ENCODE data around the gene NPAS1.

Gene NPAS1

GRCh38 chr19:47026156-47026555 is 6.5 kb downstream of the NPAS1 start:
- Histone ChIP-seq H3K27ac (ENCODE audit: low read depth, low read length) (no peak overlapping the region), H3K9ac (ENCODE audit: low read length in 5 of 5) (no peak overlapping the region), H3K9me3 (ENCODE audit: control insufficient read depth in 5 of 5, low read length in 5 of 5) (no peaks in the 10 kb centered on the region), H3K27me3 (ENCODE audit: control insufficient read depth in 5 of 5, insufficient read depth in 4 of 5, low read length in 5 of 5) (peaks cover 35 to 61% (median 48%) of the 10 kb centered on the region in 5 donors), H3K4me3 (ENCODE audit: low read depth in 1 of 5, low read length in 5 of 5) (no peak overlapping the region), H3K36me3 (ENCODE audit: control insufficient read depth in 5 of 5, insufficient read depth in 5 of 5, low read length in 5 of 5) (no peaks in the 10 kb centered on the region), H3K4me1 (ENCODE audit: control insufficient read depth in 5 of 5, insufficient read depth in 5 of 5, low read length in 5 of 5) (peaks cover 0 to 11% (median 8%) of the 10 kb centered on the region in 5 donors)

- H3K4me1 ChIP-seq (ENCODE audit: control insufficient read depth in 5 of 5, insufficient read depth in 5 of 5, low read length in 5 of 5) = peaks cover 0 to 4% (median 3%) of the 10 kb centered on the region in 5 donors
- H3K27ac ChIP-seq (ENCODE audit: low read depth, low read length) = no peak overlapping the region
- H3K9me3 ChIP-seq (ENCODE audit: control insufficient read depth in 5 of 5, low read length in 5 of 5) = no peaks in the 10 kb centered on the region
- H3K4me3 ChIP-seq (ENCODE audit: low read depth in 1 of 5, low read length in 5 of 5) = no peak overlapping the region
- no peaks in the 10 kb centered on the region for H3K36me3 ChIP-seq (ENCODE audit: control insufficient read depth in 5 of 5, insufficient read depth in 5 of 5, low read length in 5 of 5)
- H3K27me3 ChIP-seq (ENCODE audit: control insufficient read depth in 5 of 5, insufficient read depth in 4 of 5, low read length in 5 of 5) = peaks cover 29 to 55% (median 42%) of the 10 kb centered on the region in 5 donors
- no peak overlapping the region for H3K9ac ChIP-seq (ENCODE audit: low read length in 5 of 5)
Observed at GRCh38 chr19:47026889-47027288, 7.3 kb downstream of the NPAS1 start.

- Histone ChIP-seq H3K4me3 (ENCODE audit: low read depth in 1 of 5, low read length in 5 of 5) (no peak overlapping the region), H3K9ac (ENCODE audit: low read length in 5 of 5) (no peak overlapping the region), H3K4me1 (ENCODE audit: control insufficient read depth in 5 of 5, insufficient read depth in 5 of 5, low read length in 5 of 5) (peaks cover 0 to 4% (median 3%) of the 10 kb centered on the region in 5 donors), H3K27me3 (ENCODE audit: control insufficient read depth in 5 of 5, insufficient read depth in 4 of 5, low read length in 5 of 5) (peaks cover 24 to 56% (median 43%) of the 10 kb centered on the region in 5 donors), H3K9me3 (ENCODE audit: control insufficient read depth in 5 of 5, low read length in 5 of 5) (no peaks in the 10 kb centered on the region), H3K36me3 (ENCODE audit: control insufficient read depth in 5 of 5, insufficient read depth in 5 of 5, low read length in 5 of 5) (no peaks in the 10 kb centered on the region), H3K27ac (ENCODE audit: low read depth, low read length) (no peak overlapping the region)
Observed at GRCh38 chr19:47027586-47028088, 8.0 kb downstream of the NPAS1 start.

DNA sequence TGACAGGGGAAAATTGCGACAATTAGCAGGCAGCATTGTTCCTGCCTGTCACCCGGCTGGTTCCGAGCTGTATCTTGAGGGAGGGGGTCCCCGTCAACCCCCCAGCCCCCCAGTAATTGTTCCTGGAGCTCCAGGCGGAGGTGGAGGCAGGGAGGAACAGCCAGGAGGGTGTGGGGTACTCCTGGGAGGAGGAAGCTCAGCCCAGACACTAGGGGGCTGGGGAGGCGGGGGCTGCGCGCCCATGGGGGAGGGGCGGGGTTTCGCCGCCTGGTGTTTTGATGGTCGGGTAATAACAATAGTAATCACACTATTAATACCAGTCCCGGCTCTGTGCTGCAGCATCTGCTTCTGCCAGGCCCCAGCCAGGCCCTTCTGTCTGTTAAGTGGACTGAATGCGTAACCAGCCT is 8.6 kb downstream of the NPAS1 start:
- H3K36me3 ChIP-seq (ENCODE audit: control insufficient read depth in 5 of 5, insufficient read depth in 5 of 5, low read length in 5 of 5) = no peaks in the 10 kb centered on the region
- H3K27ac ChIP-seq (ENCODE audit: low read depth, low read length) = no peak overlapping the region
- H3K9me3 ChIP-seq (ENCODE audit: control insufficient read depth in 5 of 5, low read length in 5 of 5) = no peaks in the 10 kb centered on the region
- H3K4me1 ChIP-seq (ENCODE audit: control insufficient read depth in 5 of 5, insufficient read depth in 5 of 5, low read length in 5 of 5) = peaks cover 0 to 2% (median 0%) of the 10 kb centered on the region in 5 donors
- peaks cover 19 to 52% (median 39%) of the 10 kb centered on the region in 5 donors for H3K27me3 ChIP-seq (ENCODE audit: control insufficient read depth in 5 of 5, insufficient read depth in 4 of 5, low read length in 5 of 5)
- no peak overlapping the region for H3K9ac ChIP-seq (ENCODE audit: low read length in 5 of 5)
- no peak overlapping the region for H3K4me3 ChIP-seq (ENCODE audit: low read depth in 1 of 5, low read length in 5 of 5)

DNA sequence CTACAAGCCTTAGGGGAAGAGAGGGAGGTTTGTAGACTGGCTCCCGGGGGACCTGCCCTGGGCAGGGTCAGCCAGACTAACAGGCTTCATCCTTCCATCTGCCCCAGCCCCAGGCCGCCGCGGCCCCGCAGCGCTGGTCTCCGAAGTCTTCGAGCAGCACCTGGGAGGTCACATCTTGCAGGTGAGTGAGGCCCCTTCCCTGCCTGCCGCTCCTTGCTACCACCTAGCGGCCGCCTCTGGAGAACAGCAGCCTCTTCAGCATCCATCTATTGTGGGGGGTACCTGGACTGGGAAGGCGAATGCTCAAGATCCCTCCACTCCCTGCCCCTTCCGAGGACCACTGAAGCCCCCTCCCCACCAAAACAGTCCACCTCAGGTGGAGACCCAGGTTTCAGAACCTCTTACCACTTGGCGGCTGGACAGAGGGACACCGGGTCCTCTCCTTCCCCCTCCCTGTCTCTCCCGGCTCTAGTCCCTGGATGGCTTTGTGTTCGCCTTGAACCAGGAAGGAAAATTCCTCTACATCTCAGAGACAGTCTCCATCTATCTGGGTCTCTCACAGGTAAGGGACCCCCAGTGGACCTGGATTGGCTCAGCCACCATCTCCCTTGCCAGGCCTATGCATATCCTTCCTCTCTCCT is 12.7 kb downstream of the NPAS1 start:
- Histone ChIP-seq H3K4me1 (ENCODE audit: control insufficient read depth in 5 of 5, insufficient read depth in 5 of 5, low read length in 5 of 5) (peaks cover 0 to 16% (median 15%) of the 10 kb centered on the region in 5 donors), H3K27me3 (ENCODE audit: control insufficient read depth in 5 of 5, insufficient read depth in 4 of 5, low read length in 5 of 5) (peaks cover 4 to 33% (median 17%) of the 10 kb centered on the region in 5 donors), H3K27ac (ENCODE audit: low read depth, low read length) (no peak overlapping the region), H3K4me3 (ENCODE audit: low read depth in 1 of 5, low read length in 5 of 5) (no peak overlapping the region), H3K9me3 (ENCODE audit: control insufficient read depth in 5 of 5, low read length in 5 of 5) (no peaks in the 10 kb centered on the region), H3K9ac (ENCODE audit: low read length in 5 of 5) (no peak overlapping the region), H3K36me3 (ENCODE audit: control insufficient read depth in 5 of 5, insufficient read depth in 5 of 5, low read length in 5 of 5) (no peaks in the 10 kb centered on the region)

DNA sequence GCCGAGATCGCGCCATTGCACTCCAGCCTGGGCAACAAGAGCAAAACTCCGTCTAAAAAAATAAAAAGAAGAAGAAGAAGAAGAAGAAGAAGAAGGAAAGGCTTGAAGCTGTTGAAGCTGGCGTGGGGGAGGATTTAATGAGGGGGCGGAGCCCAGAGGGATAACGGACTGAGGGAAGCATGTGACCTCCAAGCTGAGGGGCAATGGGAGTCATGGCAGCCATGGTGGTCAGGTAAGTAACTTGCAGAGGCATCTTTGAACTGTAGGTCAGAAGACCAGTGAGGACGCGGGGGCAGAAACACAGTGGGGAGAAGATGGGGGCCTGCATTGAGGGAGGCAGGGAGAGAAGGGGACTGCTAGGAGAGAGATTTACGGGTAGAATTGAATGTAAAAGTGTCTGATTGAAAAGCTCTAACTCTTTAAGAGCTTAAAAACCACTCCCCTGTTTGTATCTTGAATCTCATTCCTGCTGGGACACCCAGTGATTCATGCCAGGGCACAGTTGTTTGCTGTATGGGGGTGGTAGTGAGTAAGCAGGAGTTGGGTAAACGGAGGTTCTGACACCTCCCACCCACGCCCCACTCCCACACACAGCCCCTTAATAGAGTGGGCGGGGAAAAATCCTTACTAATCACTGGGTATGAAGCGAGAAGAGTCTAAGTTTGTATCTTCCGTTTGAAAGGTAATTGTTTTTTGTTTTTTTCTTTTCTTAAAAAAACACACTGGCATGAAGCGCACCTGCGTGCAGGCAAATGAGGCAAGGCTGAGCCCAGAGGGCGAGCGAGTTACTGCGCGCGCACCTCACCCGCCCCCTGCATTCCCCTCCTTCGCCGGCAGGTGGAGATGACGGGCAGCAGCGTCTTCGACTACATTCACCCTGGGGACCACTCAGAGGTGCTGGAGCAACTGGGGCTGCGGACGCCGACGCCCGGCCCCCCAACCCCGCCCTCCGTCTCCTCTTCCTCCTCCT is 15.8 kb downstream of the NPAS1 start:
- H3K4me3 ChIP-seq (ENCODE audit: low read depth in 1 of 5, low read length in 5 of 5) = peak overlapping the region; percentile 43 to 77 (median 71)
- H3K27me3 ChIP-seq (ENCODE audit: control insufficient read depth in 5 of 5, insufficient read depth in 4 of 5, low read length in 5 of 5) = peaks cover 0 to 13% (median 7%) of the 10 kb centered on the region in 5 donors
- peak overlapping the region; percentile 70 for H3K27ac ChIP-seq (ENCODE audit: low read depth, low read length)
- peak overlapping the region in 3 of 5 donors; percentile 48 to 73 (median 71) for H3K9ac ChIP-seq (ENCODE audit: low read length in 5 of 5)
- no peaks in the 10 kb centered on the region for H3K36me3 ChIP-seq (ENCODE audit: control insufficient read depth in 5 of 5, insufficient read depth in 5 of 5, low read length in 5 of 5)
- H3K4me1 ChIP-seq (ENCODE audit: control insufficient read depth in 5 of 5, insufficient read depth in 5 of 5, low read length in 5 of 5) = peaks cover 0 to 16% (median 15%) of the 10 kb centered on the region in 5 donors
- H3K9me3 ChIP-seq (ENCODE audit: control insufficient read depth in 5 of 5, low read length in 5 of 5) = no peaks in the 10 kb centered on the region

DNA sequence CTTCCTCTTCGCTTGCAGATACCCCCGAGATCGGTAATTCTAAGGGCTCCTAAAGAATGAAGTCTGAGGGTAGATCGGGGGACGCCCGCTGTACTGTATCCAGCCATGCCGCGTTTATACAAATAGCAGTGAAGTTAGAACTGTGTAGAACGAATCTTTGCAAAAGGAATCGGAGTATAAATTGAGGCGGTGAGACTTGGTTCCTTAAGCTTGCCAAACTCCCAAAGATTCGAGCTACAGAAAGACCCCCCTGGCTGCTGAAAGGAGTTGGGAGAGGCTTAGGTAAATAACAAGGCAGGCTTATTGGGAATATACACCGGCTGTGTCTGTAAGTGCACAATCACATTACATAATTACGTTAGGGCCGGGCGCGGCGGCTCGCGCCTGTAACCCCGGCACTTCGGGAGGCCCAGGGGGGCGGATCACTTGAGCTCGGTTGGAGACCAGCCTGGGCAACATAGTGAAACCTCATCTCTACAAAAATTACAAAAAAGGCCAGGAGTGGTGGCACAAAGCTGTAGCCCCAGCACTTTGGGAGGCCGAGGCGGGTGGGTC is 16.5 kb downstream of the NPAS1 start:
- H3K27me3 ChIP-seq (ENCODE audit: control insufficient read depth in 5 of 5, insufficient read depth in 4 of 5, low read length in 5 of 5) = peaks cover 0 to 13% (median 7%) of the 10 kb centered on the region in 5 donors
- H3K4me1 ChIP-seq (ENCODE audit: control insufficient read depth in 5 of 5, insufficient read depth in 5 of 5, low read length in 5 of 5) = peaks cover 0 to 16% (median 15%) of the 10 kb centered on the region in 5 donors
- no peaks in the 10 kb centered on the region for H3K36me3 ChIP-seq (ENCODE audit: control insufficient read depth in 5 of 5, insufficient read depth in 5 of 5, low read length in 5 of 5)
- H3K4me3 ChIP-seq (ENCODE audit: low read depth in 1 of 5, low read length in 5 of 5) = peak overlapping the region; percentile 43 to 77 (median 71)
- H3K9me3 ChIP-seq (ENCODE audit: control insufficient read depth in 5 of 5, low read length in 5 of 5) = no peaks in the 10 kb centered on the region
- H3K9ac ChIP-seq (ENCODE audit: low read length in 5 of 5) = peak overlapping the region in 4 of 5 donors; percentile 30 to 73 (median 60)
- peak overlapping the region; percentile 70 for H3K27ac ChIP-seq (ENCODE audit: low read depth, low read length)

GRCh38 chr19:47037766-47038165 is 18.1 kb downstream of the NPAS1 start:
- H3K4me1 ChIP-seq (ENCODE audit: control insufficient read depth in 5 of 5, insufficient read depth in 5 of 5, low read length in 5 of 5) = peaks cover 0 to 16% (median 15%) of the 10 kb centered on the region in 5 donors
- H3K9me3 ChIP-seq (ENCODE audit: control insufficient read depth in 5 of 5, low read length in 5 of 5) = no peaks in the 10 kb centered on the region
- no peaks in the 10 kb centered on the region for H3K36me3 ChIP-seq (ENCODE audit: control insufficient read depth in 5 of 5, insufficient read depth in 5 of 5, low read length in 5 of 5)
- no peak overlapping the region for H3K4me3 ChIP-seq (ENCODE audit: low read depth in 1 of 5, low read length in 5 of 5)
- no peak overlapping the region for H3K27ac ChIP-seq (ENCODE audit: low read depth, low read length)
- no peak overlapping the region for H3K9ac ChIP-seq (ENCODE audit: low read length in 5 of 5)
- peaks cover 0 to 3% (median 0%) of the 10 kb centered on the region in 5 donors for H3K27me3 ChIP-seq (ENCODE audit: control insufficient read depth in 5 of 5, insufficient read depth in 4 of 5, low read length in 5 of 5)

GRCh38 chr19:47039239-47039874 is 19.7 kb downstream of the NPAS1 start:
- Histone ChIP-seq H3K4me1 (ENCODE audit: control insufficient read depth in 5 of 5, insufficient read depth in 5 of 5, low read length in 5 of 5) (peaks cover 0 to 16% (median 15%) of the 10 kb centered on the region in 5 donors), H3K4me3 (ENCODE audit: low read depth in 1 of 5, low read length in 5 of 5) (no peak overlapping the region), H3K36me3 (ENCODE audit: control insufficient read depth in 5 of 5, insufficient read depth in 5 of 5, low read length in 5 of 5) (no peaks in the 10 kb centered on the region), H3K27ac (ENCODE audit: low read depth, low read length) (no peak overlapping the region), H3K9ac (ENCODE audit: low read length in 5 of 5) (no peak overlapping the region), H3K27me3 (ENCODE audit: control insufficient read depth in 5 of 5, insufficient read depth in 4 of 5, low read length in 5 of 5) (peaks cover 0 to 1% (median 0%) of the 10 kb centered on the region in 5 donors), H3K9me3 (ENCODE audit: control insufficient read depth in 5 of 5, low read length in 5 of 5) (no peaks in the 10 kb centered on the region)
